SK-N-MC (cell line): ENCODE data around the gene OR51V1.

Experiments
- EZH2 ChIP-seq: fragments of 200-600 bp; sonication (generic); IDR thresholded peaks from one replicate; pipeline ENCODE4 v1.6.1; 2017; ENCODE audit warnings: antibody characterized with exemption
- FOXP2 ChIP-seq: optimal IDR thresholded peaks from 2 replicates; pipeline ENCODE3; 2011; ENCODE audit warnings: mild to moderate bottlenecking, moderate library complexity; ENCODE audit not compliant: insufficient read depth; ENCODE audit errors: extremely low read length, control extremely low read depth
- POLR2AphosphoS5 ChIP-seq: IDR thresholded peaks from 2 replicates; pipeline ENCODE4 v1.6.1; 2012; ENCODE audit warnings: mild to moderate bottlenecking, low read depth, low read length, borderline replicate concordance

GRCh38 chr11:5223146-5223545 is 22.7 kb upstream of the OR51V1 start:
- TF ChIP-seq POLR2AphosphoS5, result no peak
- no peak for TF ChIP-seq EZH2
- no peak for TF ChIP-seq FOXP2
